ENCODE results near the gene ZEB1.
"Not testable (repeated sequence)": the region's sequence is repeated elsewhere in the genome, so short reads cannot be mapped to it uniquely, and the experiment has no call there.

Gene ZEB1

GRCh38 chr10:31397852-31398251, 78.8 kb downstream of the ZEB1 start:
- TF ChIP-seq, protein P1, sequence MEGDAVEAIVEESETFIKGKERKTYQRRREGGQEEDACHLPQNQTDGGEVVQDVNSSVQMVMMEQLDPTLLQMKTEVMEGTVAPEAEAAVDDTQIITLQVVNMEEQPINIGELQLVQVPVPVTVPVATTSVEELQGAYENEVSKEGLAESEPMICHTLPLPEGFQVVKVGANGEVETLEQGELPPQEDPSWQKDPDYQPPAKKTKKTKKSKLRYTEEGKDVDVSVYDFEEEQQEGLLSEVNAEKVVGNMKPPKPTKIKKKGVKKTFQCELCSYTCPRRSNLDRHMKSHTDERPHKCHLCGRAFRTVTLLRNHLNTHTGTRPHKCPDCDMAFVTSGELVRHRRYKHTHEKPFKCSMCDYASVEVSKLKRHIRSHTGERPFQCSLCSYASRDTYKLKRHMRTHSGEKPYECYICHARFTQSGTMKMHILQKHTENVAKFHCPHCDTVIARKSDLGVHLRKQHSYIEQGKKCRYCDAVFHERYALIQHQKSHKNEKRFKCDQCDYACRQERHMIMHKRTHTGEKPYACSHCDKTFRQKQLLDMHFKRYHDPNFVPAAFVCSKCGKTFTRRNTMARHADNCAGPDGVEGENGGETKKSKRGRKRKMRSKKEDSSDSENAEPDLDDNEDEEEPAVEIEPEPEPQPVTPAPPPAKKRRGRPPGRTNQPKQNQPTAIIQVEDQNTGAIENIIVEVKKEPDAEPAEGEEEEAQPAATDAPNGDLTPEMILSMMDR (IDR thresholded peaks at IDR 0.05; ENCODE audit: control insufficient read depth, extremely low read depth, insufficient read depth), result no peak
- no peak for DNase-seq (ENCODE audit: low read depth)
- no peak overlapping the region for H3K4me3 ChIP-seq (ENCODE audit: low read depth, low read length)

DNA sequence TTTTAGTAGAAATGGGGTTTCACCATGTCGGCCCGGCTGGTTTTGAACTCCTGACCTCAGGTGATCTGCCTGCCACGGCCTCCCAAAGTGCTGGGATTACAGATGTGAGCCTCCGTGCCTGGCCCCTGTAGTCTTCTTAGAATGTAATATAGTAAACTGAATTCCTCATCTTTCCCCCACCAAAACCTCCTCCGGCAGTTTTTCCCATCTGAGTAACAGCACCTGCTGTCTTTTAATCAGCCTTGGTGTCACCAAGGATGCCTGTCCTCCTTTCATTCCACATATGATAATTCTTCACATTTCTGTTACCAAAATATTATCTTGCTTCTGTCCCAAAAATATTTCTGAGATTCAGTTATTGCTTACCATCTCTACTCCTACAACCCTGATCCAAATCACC, 80.2 kb downstream of the ZEB1 start:
- TF ChIP-seq, protein P1 (IDR thresholded peaks at IDR 0.05; ENCODE audit: control insufficient read depth, extremely low read depth, insufficient read depth), result no peak
- no peak overlapping the region for H3K4me3 ChIP-seq (ENCODE audit: low read depth, low read length)
- DNase-seq (ENCODE audit: low read depth), result no peak

- TF ChIP-seq, protein P1 (IDR thresholded peaks at IDR 0.05; ENCODE audit: control insufficient read depth, extremely low read depth, insufficient read depth), result no peak
- DNase-seq (ENCODE audit: low read depth), result no peak
- H3K4me3 ChIP-seq (ENCODE audit: low read depth, low read length), result no peak overlapping the region
These were observed 80.6 kb downstream of the ZEB1 start for GRCh38 chr10:31399631-31400030.

DNA sequence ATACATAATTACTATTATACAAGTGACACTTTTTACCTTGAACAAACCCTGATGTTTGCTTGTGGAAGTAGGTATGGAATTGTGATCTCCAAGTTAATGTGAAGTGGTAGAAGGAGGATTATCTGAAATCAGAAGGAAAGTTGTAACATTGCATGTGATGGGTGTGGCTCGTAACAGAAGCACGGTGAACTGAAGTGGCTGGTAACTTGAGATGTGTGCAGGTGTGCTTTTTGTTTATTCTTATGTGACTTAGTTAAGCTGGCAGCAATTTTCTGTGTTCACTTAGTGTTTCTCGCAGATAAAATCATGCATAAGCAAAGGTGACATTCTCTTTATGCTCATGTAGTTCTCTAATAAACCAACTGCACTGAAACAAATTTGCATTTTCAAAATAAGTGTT, 82.3 kb downstream of the ZEB1 start:
- no peak overlapping the region for H3K4me3 ChIP-seq (ENCODE audit: low read depth, low read length)
- peak; percentile 67 for DNase-seq (ENCODE audit: low read depth)
- TF ChIP-seq, protein P1 (IDR thresholded peaks at IDR 0.05; ENCODE audit: control insufficient read depth, extremely low read depth, insufficient read depth), result no peak

GRCh38 chr10:31404640-31405039, 85.6 kb downstream of the ZEB1 start:
- H3K4me3 ChIP-seq (ENCODE audit: low read depth, low read length), result no peak overlapping the region
- no peak for DNase-seq (ENCODE audit: low read depth)
- TF ChIP-seq, protein P1 (IDR thresholded peaks at IDR 0.05; ENCODE audit: control insufficient read depth, extremely low read depth, insufficient read depth), result no peak

- not testable (repeated sequence) for H3K4me3 ChIP-seq (ENCODE audit: low read depth, low read length); DNase-seq (ENCODE audit: low read depth)
These were observed 86.8 kb downstream of the ZEB1 start for GRCh38 chr10:31405829-31406228.

GRCh38 chr10:31412397-31412796, 93.4 kb downstream of the ZEB1 start:
- DNase-seq (ENCODE audit: low read depth); H3K4me3 ChIP-seq (ENCODE audit: low read depth, low read length): not testable (repeated sequence)

DNA sequence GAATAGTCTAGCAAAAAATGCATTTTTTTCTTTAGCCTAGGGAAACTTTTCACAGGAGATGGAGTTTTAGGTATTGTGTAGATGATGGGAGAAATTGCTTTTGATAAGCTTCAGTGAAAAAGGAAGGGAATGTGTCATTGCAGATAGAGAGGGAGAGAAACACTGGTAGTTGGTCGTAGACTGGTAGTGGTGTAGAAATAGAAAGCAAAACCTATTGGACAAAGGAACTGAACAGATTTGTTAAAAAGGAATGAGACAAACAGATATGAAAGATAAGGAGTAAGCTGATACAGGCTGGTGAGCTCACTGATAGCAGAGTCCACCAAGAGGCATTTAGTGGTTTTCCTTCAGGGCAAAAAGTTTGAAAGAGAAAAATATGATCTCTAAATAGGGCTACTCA, 94.3 kb downstream of the ZEB1 start:
- no peak overlapping the region for H3K4me3 ChIP-seq (ENCODE audit: low read depth, low read length)
- TF ChIP-seq, protein P1 (IDR thresholded peaks at IDR 0.05; ENCODE audit: control insufficient read depth, extremely low read depth, insufficient read depth), result no peak
- DNase-seq (ENCODE audit: low read depth), result no peak
